Subcutaneous adipose tissue (tissue), 4 donors: ENCODE results near the gene SEC62. TPM values are rescaled to one million over a fixed set of nuclear protein-coding genes. Genes with fewer than 3 reads are reported as not detected.

Experiments used
- total RNA-seq, 4 donors: library from RNA; depleted of rRNA; stranded (reverse); fragments of >200 nt; gene quantifications; one replicate each; pipeline ENCODE4 v1.1.0, GENCODE V29; 2016

SEC62 gene
- total RNA-seq, 4 donors from 2014 or later, result 57.8 to 104 (median 86.1) TPM

Other genes starting within 250 kb of the SEC62 start
- 100 to 1,000 TPM in 3 of 4 donors, 10 to 100 TPM in 1; 21.2 to 271 (median 165) TPM for gene TERC, start 201.7 kb upstream of the SEC62 start, total RNA-seq
- 1 to 10 TPM; 3.8 to 7.2 (median 4.9) TPM for gene ACTRT3, start 197.2 kb upstream of the SEC62 start, total RNA-seq
- 10 to 100 TPM; 14.1 to 24.3 (median 17.1) TPM for gene MYNN, start 193.4 kb upstream of the SEC62 start, total RNA-seq
- gene LRRIQ4, start 153.9 kb upstream of the SEC62 start, total RNA-seq, result under 1 TPM in 2 of 4 donors, not detected in 2; 0.22 to 0.38 TPM
- 10 to 100 TPM in 1 of 4 donors, 1 to 10 TPM in 3; 4.2 to 13.2 (median 7.7) TPM for gene LRRC34, start 153.9 kb upstream of the SEC62 start, total RNA-seq
- under 1 TPM in 1 of 4 donors, not detected in 3; 0.44 TPM for gene LRRC31, start 96.9 kb upstream of the SEC62 start, total RNA-seq
- not detected for gene SAMD7, start 55.2 kb upstream of the SEC62 start, total RNA-seq
- gene GPR160, start 71.2 kb downstream of the SEC62 start, total RNA-seq, result 10 to 100 TPM in 2 of 4 donors, 1 to 10 TPM in 2; 4.6 to 13.9 (median 8.9) TPM
- gene PHC3, start 214.9 kb downstream of the SEC62 start, total RNA-seq, result 10 to 100 TPM; 57.1 to 89.7 (median 62.1) TPM